GM18868 (cell line): ENCODE data around the gene P2RX5.
A peak's percentile ranks its signal among the peaks of the same experiment; 100 is the strongest.

Source experiments
- ATAC-seq: cut with Tn5 transposase; IDR thresholded peaks from one replicate; pipeline ENCODE4 v1.9.1; 2021; ENCODE audit warnings: mild to moderate bottlenecking, moderate library complexity; ENCODE audit not compliant: unreplicated experiment

Gene P2RX5

GRCh38 chr17:3682033-3682432 lies 13.9 kb downstream of the P2RX5 start:
- ATAC-seq = no peak

GRCh38 chr17:3681565-3681964 lies 14.4 kb downstream of the P2RX5 start:
- ATAC-seq = no peak

- no peak for ATAC-seq
These were observed 14.9 kb downstream of the P2RX5 start for GRCh38 chr17:3681057-3681456.

- no peak for ATAC-seq
These were observed 16.3 kb downstream of the P2RX5 start for GRCh38 chr17:3679531-3680126.

- no peak for ATAC-seq
These were observed 17.0 kb downstream of the P2RX5 start for GRCh38 chr17:3678821-3679530.

GRCh38 chr17:3678095-3678820 lies 17.7 kb downstream of the P2RX5 start:
- no peak for ATAC-seq

GRCh38 chr17:3675886-3676285 lies 20.1 kb downstream of the P2RX5 start:
- ATAC-seq = no peak

- ATAC-seq = no peak
These were observed 23.4 kb downstream of the P2RX5 start for GRCh38 chr17:3672571-3672970.

GRCh38 chr17:3669548-3669947 lies 26.4 kb downstream of the P2RX5 start:
- no peak for ATAC-seq

GRCh38 chr17:3669085-3669347 lies 26.9 kb downstream of the P2RX5 start:
- peak; percentile 5 for ATAC-seq

- peak; percentile 84 for ATAC-seq
These were observed 27.5 kb downstream of the P2RX5 start, which contains the start of the genes EMC6 and TAX1BP3 for GRCh38 chr17:3668279-3669084. Gene EMC6, plus strand, starts transcription at chr17:3668812. Its CDS starts 335 bp downstream, at chr17:3669147. Gene TAX1BP3, minus strand, starts transcription at chr17:3668578. Its CDS starts 52 bp downstream, at chr17:3668526.

- ATAC-seq = no peak
These were observed 28.3 kb downstream of the P2RX5 start for GRCh38 chr17:3667366-3668278.

- no peak for ATAC-seq
These were observed 29.4 kb downstream of the P2RX5 start for GRCh38 chr17:3666516-3666915.

GRCh38 chr17:3665834-3666233 lies 30.1 kb downstream of the P2RX5 start:
- ATAC-seq = no peak

GRCh38 chr17:3663102-3664011 lies 32.6 kb downstream of the P2RX5 start:
- no peak for ATAC-seq

GRCh38 chr17:3660311-3660891 lies 35.6 kb downstream of the P2RX5 start:
- ATAC-seq = no peak

- ATAC-seq = no peak
These were observed 36.3 kb downstream of the P2RX5 start for GRCh38 chr17:3659541-3660111.

- ATAC-seq = no peak
These were observed 37.0 kb downstream of the P2RX5 start for GRCh38 chr17:3658784-3659449.
